CD4-positive, alpha-beta T cell treated with Interleukin-4 for 1 hour (primary cell): ENCODE data around the gene ZNF653.
A peak's percentile ranks its signal among the peaks of the same experiment; 100 is the strongest.
"Not testable (repeated sequence)": the region's sequence is repeated elsewhere in the genome, so short reads cannot be mapped to it uniquely, and the experiment has no call there.

Experiments used
- DNase-seq, 2 donors: peaks; one replicate each; pipeline ENCODE4 v3.0.0-alpha.2; 2020 to 2022

The ZNF653 gene

GRCh38 chr19:11480715-11481533 lies 24.7 kb downstream of the ZNF653 start, which contains the start of gene ELAVL3:
Gene ELAVL3, minus strand, starts transcription at chr19:11481046. Its CDS starts 438 bp downstream, at chr19:11480608.
- DNase-seq: no peak

DNA sequence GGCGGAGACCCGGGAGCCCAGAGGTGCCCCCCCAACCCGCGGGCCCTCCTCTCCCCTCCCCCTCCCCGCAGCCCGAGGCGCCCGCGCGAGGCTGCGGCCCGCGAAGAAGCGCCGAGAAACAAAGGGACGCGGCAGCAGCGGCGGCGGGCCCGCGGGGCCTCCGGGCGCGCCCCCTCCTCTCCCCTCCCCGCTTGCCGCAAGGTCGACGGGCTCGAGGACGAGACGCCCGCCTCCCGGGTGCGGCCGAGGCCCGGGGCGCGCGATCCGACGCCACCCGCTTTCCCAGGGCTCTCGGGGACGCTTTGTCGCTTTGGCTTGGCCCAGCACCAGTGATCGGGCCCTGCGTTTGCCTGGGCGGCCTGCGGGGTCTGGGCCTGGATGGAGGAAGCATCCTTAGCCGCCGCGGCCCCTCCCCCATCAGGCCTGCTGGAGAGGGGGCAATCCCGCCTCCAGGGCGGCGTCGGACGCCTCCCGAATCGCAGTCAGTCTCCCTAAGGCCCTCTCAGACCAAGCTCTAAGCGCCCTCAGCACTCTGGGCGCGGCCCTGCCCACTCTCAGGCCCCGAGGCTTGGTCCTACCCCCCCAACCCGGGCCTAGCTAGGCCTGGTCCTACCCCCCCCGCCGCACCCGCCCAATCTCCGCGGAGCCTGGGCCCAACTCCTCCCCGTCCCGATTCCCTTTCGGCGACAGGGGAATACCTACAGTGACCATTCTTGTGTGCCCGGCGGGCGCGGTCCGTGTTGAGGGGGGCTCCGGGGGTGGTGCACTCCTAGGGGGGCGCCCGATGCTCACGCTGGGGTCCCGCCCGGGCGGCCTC lies 25.5 kb downstream of the ZNF653 start:
- no peak for DNase-seq

- DNase-seq: peak in 1 of 2 donors; percentile 21
Observed at GRCh38 chr19:11479090-11479897, 26.3 kb downstream of the ZNF653 start.

DNA sequence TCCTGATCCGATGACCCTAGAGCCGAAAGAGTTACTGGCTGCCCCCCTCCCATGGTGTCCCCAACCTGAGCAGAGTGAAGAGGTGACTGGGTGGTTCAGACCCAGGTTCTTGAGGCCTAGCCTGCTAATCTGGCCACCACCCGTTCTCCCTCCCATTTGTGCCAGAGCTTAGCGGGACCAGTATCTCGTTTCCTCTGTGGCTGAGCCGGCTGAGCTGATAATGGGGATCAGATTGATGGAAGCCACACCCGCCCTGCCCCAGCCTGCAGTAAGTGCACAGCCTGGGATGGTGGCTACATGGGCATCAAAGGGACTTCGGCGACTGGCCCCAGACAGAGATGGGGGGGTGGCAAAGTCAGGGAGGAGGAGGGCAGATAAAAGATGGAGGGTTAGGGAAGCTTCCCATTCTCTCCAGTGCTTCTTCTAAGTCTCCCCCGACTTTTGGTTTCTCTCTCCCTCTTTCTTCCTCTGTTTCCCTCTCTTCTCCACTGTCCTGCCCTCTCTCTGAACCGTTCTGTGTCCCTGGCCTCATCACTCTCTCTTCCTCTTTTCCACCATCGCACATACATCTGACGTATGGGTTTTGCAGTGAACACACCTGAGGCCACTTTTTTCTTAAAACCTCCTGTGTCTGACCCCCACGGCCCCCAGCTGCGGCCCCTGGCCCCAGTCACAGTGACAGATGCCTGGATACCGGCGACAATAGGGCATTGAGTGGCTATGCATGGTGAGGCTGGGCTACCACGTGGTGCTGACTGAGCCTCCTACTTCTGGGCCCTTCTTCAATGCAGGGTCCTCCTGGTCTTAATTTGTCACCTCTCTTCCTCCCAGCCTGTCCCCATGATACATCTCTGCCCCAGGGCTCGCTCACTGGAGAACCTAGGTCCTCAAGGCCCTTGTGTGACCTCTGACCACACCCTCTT lies 27.2 kb downstream of the ZNF653 start:
- DNase-seq: no peak

DNA sequence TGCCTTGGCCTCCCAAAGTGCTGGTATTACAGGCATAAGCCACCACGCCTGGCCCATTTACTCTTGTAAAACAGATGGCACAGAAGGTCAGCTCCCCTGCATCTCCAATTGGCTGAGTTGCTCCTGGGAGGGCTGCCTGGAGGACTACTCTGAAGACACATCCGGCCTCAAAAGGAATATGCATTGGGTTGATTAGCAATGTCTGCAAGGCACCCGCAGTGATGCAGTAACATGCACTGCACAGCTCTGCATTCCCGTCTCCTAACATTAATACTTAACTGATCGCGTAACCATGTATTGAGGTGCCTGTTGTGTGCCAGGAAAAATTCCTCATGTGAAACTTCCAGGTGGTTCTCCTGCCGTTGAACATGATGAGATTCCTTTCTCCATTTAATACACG lies 29.8 kb downstream of the ZNF653 start:
- no peak for DNase-seq

DNA sequence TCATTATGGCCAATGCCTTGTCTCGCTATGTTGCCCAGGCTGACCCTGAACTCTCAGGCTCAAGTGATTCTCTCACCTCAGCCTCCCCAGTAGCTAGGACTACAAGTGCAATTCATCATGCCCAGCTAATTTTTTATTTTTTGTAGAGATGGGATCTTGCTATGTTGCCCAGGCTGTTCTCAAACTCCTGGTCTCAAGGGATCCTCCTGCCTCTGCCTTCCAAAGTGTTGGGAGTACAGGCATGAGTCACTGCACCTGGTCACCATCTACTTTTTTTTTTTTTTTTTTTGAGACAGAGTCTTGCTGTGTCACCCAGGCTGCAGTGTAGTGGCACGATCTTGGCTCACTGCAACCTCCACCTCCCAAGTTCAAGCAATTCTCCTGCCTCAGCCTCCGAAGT lies 30.3 kb downstream of the ZNF653 start:
- not testable (repeated sequence) for DNase-seq

- no peak for DNase-seq
Observed at GRCh38 chr19:11473725-11474124, 31.9 kb downstream of the ZNF653 start.

DNA sequence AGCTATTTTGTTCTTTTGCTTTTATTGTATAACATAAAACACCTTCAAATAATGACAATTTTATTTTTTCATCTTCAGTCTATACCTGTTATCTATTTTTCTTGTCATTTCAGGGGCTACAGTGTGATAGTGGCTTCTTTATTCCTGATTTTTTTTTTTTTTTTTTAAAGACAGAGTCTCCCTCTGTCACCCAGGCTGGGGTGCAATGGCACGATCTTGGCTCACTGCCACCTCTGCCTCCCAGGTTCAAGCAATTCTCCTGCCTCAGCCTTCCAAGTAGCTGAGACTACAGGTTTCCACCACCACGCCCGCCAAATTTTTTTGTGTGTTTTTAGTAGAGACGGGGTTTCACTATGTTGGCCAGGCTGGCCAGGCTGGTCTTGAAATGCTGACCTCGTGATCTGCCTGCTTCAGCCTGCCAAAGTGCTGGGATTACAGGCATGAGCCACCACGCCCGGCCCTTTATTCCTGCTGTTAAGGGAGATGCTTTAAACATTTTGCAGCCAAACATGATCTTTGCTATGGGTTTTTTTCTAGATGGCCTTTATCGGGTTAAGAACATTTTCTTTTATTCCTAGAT lies 37.3 kb downstream of the ZNF653 start:
- not testable (repeated sequence) for DNase-seq

- DNase-seq: no peak
Observed at GRCh38 chr19:11465600-11465999, 40.0 kb downstream of the ZNF653 start.

DNA sequence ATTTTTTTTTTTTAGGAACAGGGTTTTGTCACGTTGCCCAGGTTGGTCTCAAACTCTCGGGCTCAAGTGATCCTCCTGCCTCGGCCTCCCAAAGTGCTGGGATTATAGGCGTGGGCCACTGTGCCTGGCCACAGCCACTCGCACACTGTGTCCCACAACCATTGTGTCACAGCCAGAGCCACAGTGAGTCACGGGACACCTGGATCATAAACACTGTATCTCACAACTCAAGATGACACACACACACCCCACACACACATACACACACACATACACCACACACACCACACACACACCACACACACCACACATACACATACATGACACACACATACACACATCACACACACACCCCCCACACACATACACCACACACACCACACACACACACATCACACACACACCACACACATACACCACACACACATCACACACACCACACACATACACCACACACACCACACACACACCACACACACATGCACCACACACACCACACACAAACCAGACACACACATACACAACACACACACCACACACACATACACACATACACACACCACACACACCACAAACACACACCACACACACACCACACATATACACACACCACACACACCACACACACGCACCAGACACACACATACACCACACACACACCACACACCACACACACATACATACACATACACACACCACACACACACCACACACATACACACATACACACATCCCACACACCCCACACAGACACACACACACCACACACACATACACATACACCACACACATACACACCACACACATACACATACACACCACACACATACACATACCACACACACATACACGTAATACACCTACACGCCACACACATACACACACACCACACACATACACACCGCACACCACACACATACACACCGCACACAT lies 41.0 kb downstream of the ZNF653 start:
- no peak for DNase-seq

DNA sequence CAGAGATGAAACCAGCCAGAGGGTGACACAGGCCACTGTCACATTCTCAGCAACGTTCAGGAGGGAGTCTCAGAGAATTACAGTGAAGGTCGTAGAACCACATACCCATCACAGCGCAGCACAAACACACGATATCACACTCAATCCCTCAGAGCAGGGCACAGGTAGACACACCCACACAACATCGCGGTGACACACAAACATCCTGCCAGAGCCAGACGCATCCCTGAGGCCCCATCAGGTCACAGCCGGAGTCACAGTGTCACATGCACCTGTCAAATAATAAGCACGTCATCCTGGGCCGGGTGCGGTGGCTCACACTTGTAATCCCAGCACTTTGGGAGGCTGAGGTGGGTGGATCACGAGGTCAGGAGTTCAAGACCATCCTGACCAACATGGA lies 42.2 kb downstream of the ZNF653 start:
- no peak for DNase-seq

DNA sequence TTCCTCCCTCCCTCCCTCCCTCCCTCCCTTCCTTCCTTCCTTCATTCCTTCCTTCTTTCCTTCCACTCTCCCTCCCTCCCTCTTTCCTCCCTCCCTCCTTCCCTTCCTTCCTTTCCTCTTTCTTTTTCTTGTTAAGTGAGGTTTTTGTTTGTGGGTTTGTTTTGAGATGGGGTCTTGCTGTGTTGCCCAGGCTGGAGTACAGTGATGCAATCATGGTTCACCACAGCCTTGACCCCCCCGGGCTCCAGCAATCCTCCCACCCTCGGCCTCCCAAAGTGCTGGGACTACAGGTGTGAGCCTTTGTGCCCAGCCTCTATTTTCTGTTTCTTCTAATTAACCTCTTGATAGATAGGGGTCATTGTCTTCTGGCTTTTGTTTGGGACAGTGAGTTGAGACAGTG lies 44.2 kb downstream of the ZNF653 start:
- no peak for DNase-seq

- peak in 1 of 2 donors; percentile 13 for DNase-seq
Observed at GRCh38 chr19:11460207-11460606, 45.4 kb downstream of the ZNF653 start.

DNA sequence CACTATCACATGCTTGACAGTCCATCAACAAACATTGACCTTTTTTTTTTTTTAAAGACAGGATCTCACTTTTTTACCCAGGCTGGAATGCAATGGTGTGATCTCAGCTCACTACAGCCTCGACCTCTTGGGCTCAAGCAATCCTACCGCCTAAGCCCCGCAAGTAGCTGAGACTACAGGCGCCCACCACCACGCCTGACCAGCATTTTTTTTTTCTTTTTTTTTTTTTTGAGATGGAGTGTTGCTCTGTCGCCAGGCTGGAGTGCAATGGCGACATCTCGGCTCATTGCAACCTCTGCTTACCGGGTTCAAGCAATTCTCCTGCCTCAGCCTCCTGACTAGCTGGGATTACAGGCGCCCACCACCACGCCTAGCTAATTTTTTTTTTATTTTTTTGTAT lies 46.7 kb downstream of the ZNF653 start:
- DNase-seq: not testable (repeated sequence)

GRCh38 chr19:11458236-11458900 lies 47.3 kb downstream of the ZNF653 start:
- no peak for DNase-seq

GRCh38 chr19:11457831-11458230 lies 47.8 kb downstream of the ZNF653 start:
- no peak for DNase-seq

GRCh38 chr19:11457115-11457514 lies 48.5 kb downstream of the ZNF653 start:
- DNase-seq: no peak

- no peak for DNase-seq
Observed at GRCh38 chr19:11456659-11457058, 49.0 kb downstream of the ZNF653 start.

DNA sequence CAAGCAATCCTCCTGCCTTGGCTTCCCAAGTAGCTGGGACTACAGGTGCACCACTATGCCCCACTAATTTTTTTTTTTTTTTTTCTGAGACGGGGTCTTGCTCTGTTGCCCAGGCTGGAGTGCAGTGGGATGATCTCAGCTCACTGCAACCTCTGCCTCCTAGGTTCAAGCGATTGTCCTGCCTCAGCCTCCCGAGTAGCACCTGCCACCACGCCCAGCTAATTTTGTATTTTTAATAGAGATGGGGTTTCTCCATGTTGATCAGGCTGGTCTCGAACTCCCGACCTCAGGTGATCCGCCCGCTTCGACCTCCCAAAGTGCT lies 50.4 kb downstream of the ZNF653 start:
- DNase-seq: not testable (repeated sequence)
